GM12878 (cell line): ENCODE measurements around the gene PROCA1. TPM values are rescaled to one million over a fixed set of nuclear protein-coding genes. Genes with fewer than 3 reads are reported as not detected.

Source experiments
- ATAC-seq: fragments of 200-7000 bp; cut with Tn5 transposase; 3 replicates; pipeline ENCODE4 v1.9.1; 2020; ENCODE audit warnings: mild to moderate bottlenecking, moderate library complexity
- BruUV-seq: library from RNA; stranded (reverse); fragments of 400-500 nt; replicated peaks from 2 replicates; lab custom pipeline; 2021; lab: Mats Ljungman, UMichigan
- CTCF ChIA-PET: fragments of 300-600 bp; sonication (Branson Sonifier 250); formaldehyde crosslinking; extraction: SDS; loops from one replicate; lab custom pipeline; 2021; ENCODE audit warnings: inconsistent platforms; lab: Yijun Ruan, JAX
- POLR2A ChIA-PET: fragments of 350-600 bp; formaldehyde crosslinking; extraction: SDS; loops from one replicate; lab custom pipeline; 2021; ENCODE audit warnings: inconsistent platforms; lab: Charles Lee
- RAD21 ChIA-PET: fragments of 300-600 bp; sonication (Branson Sonifier 250); formaldehyde crosslinking; loops from one replicate; lab custom pipeline; 2023; ENCODE audit warnings: antibody characterized with exemption; ENCODE audit not compliant: unreplicated experiment; lab: Charles Lee
- SMC1A ChIA-PET: fragments of 300-600 bp; sonication (Branson Sonifier 250); formaldehyde crosslinking; loops from one replicate; lab custom pipeline; 2023; ENCODE audit not compliant: unreplicated experiment, uncharacterized antibody; lab: Charles Lee
- DNase-seq: peaks from one replicate; pipeline ENCODE4 v3.0.0-alpha.2; 2011; ENCODE audit warnings: low read depth, low spot score
- FAIRE-seq: peaks from 3 replicates; lab custom pipeline; 2011; peaks lifted over from hg19 to GRCh38; lab: Jason Lieb, UNC
- H2AFZ ChIP-seq: 2 replicates; pipeline ENCODE4 v1.6.0; 2011; ENCODE audit warnings: low read depth, low read length, control low read depth; ENCODE audit not compliant: control insufficient read depth
- H3K27ac ChIP-seq: 2 replicates; pipeline ENCODE4 v1.5.1; 2011; ENCODE audit warnings: control low read depth; ENCODE audit not compliant: control insufficient read depth, insufficient read depth
- H3K27me3 ChIP-seq, 2 experiments: replicated peaks in 1 of 2; 2 replicates each; pipeline versions ENCODE4 v1.6.0 to v1.6.1; 2011; ENCODE audit warnings: low read length in 1 of 2; ENCODE audit not compliant: control insufficient read depth in 2 of 2, insufficient read depth in 2 of 2
- H3K36me3 ChIP-seq, 2 experiments: 2 replicates each; pipeline ENCODE4 v1.5.1; 2011; ENCODE audit warnings: low read length in 1 of 2; ENCODE audit not compliant: control insufficient read depth in 2 of 2, insufficient read depth in 2 of 2
- H3K4me1 ChIP-seq: 2 replicates; pipeline ENCODE4 v1.6.1; 2011; ENCODE audit warnings: mild to moderate bottlenecking, low read length, moderate library complexity, mixed read lengths; ENCODE audit not compliant: control insufficient read depth, insufficient read depth
- H3K4me2 ChIP-seq: 2 replicates; pipeline ENCODE4 v1.6.0; 2011; ENCODE audit warnings: control low read depth; ENCODE audit not compliant: control insufficient read depth, insufficient read depth
- H3K4me3 ChIP-seq: fragments of 200-600 bp; sonication (generic); 2 replicates; pipeline ENCODE4 v1.5.1; 2016
- H3K79me2 ChIP-seq: 2 replicates; pipeline ENCODE4 v1.6.0; 2011; ENCODE audit warnings: low read length; ENCODE audit not compliant: control insufficient read depth, insufficient read depth
- H3K9ac ChIP-seq: 2 replicates; pipeline ENCODE4 v1.8.0; 2011; ENCODE audit warnings: low read length, control low read depth, mixed read lengths; ENCODE audit not compliant: control insufficient read depth, insufficient read depth
- H3K9me3 ChIP-seq: replicated peaks from 3 replicates; pipeline ENCODE4 v1.5.1; 2011; ENCODE audit warnings: mild to moderate bottlenecking, low read length; ENCODE audit not compliant: control insufficient read depth, insufficient read depth
- H4K20me1 ChIP-seq: 2 replicates; pipeline ENCODE4 v1.6.0; 2011; ENCODE audit not compliant: control insufficient read depth, insufficient read depth
- MLLT1 ChIP-seq: fragments of 450-650 bp; IDR thresholded peaks from 2 replicates; pipeline ENCODE4 v1.6.1; 2016; ENCODE audit warnings: mild to moderate bottlenecking
- POLR2A ChIP-seq: IDR thresholded peaks from 2 replicates; pipeline ENCODE4 v1.6.1; 2011; ENCODE audit warnings: low read depth, mild to moderate bottlenecking, low read length
- POLR2AphosphoS5 ChIP-seq: IDR thresholded peaks from 2 replicates; pipeline ENCODE4 v1.6.1; 2011; ENCODE audit warnings: mild to moderate bottlenecking, low read length, inconsistent platforms
- SIN3A ChIP-seq: IDR thresholded peaks from 2 replicates; pipeline ENCODE4 v1.6.1; 2012; ENCODE audit warnings: low read depth, low read length, improper control_type of control experiment
- ZBED1 ChIP-seq: IDR thresholded peaks from 2 replicates; pipeline ENCODE4 v1.6.1; 2016; ENCODE audit warnings: borderline replicate concordance
- WGBS: methylation state at CpG from one replicate; pipeline ENCODE4 v1.1.6; 2016; ENCODE audit warnings: low lambda C conversion rate; ENCODE audit not compliant: insufficient replicate concordance, insufficient coverage; ENCODE audit errors: missing lambda C conversion rate; 5-methylcytosine and 5-hydroxymethylcytosine counted together
- in situ Hi-C: fragments of 300-500 bp; cut with MboI; formaldehyde crosslinking; loops from 9 replicates; pipeline ENCODE4 v1.14.3; 2018; ENCODE audit warnings: mixed read lengths
- intact Hi-C: fragments of 100-400 bp; cut with micrococcal nuclease; formaldehyde crosslinking; loops from one replicate; pipeline ENCODE4 v1.14.2; 2022; ENCODE audit not compliant: unreplicated experiment
- polyA plus RNA-seq, 11 experiments: library from polyadenylated mRNA; depleted of rRNA in 4 of 11; unstranded in 6 of 11; stranded (reverse) in 5 of 11; fragments of >200 nt; fragmentation: Nextera tagmentation in 4 of 11; fragmentation: Illumina TruSeq in 1 of 11; extraction: Ambion mirVana in 4 of 11; extraction: Trizol in 1 of 11; gene quantifications; 1 replicate in 1 of 11; 2 replicates in 10 of 11; pipeline versions ENCODE4 v1.2.1 to v1.2.3, GENCODE V29; 2011 to 2016; ENCODE audit warnings: inconsistent platforms in 2 of 11, missing spikeins in 2 of 11, low read depth in 1 of 11
- total RNA-seq, 4 experiments: library from RNA; depleted of rRNA in 3 of 4; stranded (reverse); fragments of >200 nt in 3 of 4; fragmentation: Illumina TruSeq in 1 of 4; extraction: Trizol in 1 of 4; gene quantifications; 2 replicates each; pipeline versions ENCODE4 v1.2.1 to v1.2.3, GENCODE V29; 2013 to 2021

The PROCA1 gene
- total and polyA plus RNA-seq, 10 of the 15 experiments (the other 5 are each of a cell fraction or from before 2014, with no cell fraction given): 0.35 to 4.8 (median 1.4) TPM

GRCh38 chr17:28747801-28748750 lies 36.4 kb upstream of the PROCA1 start:
- in situ Hi-C loops: loop anchor here (25.0 kb wide), 1 partner anchor 1286 kb away; the partner anchor contains the start of gene KSR1
- Histone ChIP-seq H3K79me2 (peaks cover 75% of the 10 kb centered on the region), H3K27me3 (no peaks in the 10 kb centered on the region), H3K4me2 (peak overlapping the region; percentile 31), H3K27ac (no peak overlapping the region), H3K9me3 (no peaks in the 10 kb centered on the region), H2AFZ (no peak overlapping the region), H3K9ac (no peak overlapping the region), H4K20me1 (peaks cover 19% of the 10 kb centered on the region), H3K36me3 (peaks cover 30 to 32% of the 10 kb centered on the region in 2 experiments), H3K4me3 (no peak overlapping the region), H3K4me1 (peaks cover 34% of the 10 kb centered on the region)
- no peak for FAIRE-seq
- 0 out of 2 replicates have a peak, but pooled peaks have one; percentile 0 for TF ChIP-seq SIN3A
- TF ChIP-seq ZBED1: no peak
- TF ChIP-seq POLR2AphosphoS5: peak; percentile 61
- 0 out of 2 replicates have a peak, but pooled peaks have one; percentile 34 for TF ChIP-seq MLLT1
- TF ChIP-seq POLR2A: peak; percentile 46; the same call in 1 of the 2 replicates
- no peak for ATAC-seq
- intact Hi-C loops: no loop called here
- RAD21 ChIA-PET: interaction anchor here (1.5 to 17.4 kb wide), 5 partner anchors 9 to 101 kb away, joined by 3 to 375 read pairs (median 7); partner anchors contain the start of genes NEK8 and TLCD1
- POLR2A ChIA-PET: interaction anchor here (0.6 to 15.2 kb wide), 3 partner anchors 7 to 746 kb away, joined by 5 to 485 read pairs (median 11); partner anchors contain the start of genes NEK8, RPL23A and TLCD1
- SMC1A ChIA-PET: interaction anchor here (1.8 to 17.8 kb wide), 3 partner anchors 8 to 19 kb away, joined by 6 to 326 read pairs (median 46); partner anchors contain the start of genes NEK8 and TLCD1
- BruUV-seq: no TSS peak
- WGBS: 92% methylated on average over 18 of the region's 18 CpGs
- DNase-seq: no peak
- CTCF ChIA-PET: interaction anchor here (0.8 to 10.0 kb wide), 5 partner anchors 15 to 206 kb away, joined by 3 to 394 read pairs (median 32); partner anchors contain the start of genes NEK8, RPL23A and TLCD1
